HG02623 (cell line): ENCODE results near the gene OR4C11.

ENCODE experiments used
- ATAC-seq: cut with Tn5 transposase; IDR thresholded peaks from one replicate; pipeline ENCODE4 v1.9.1; 2021; ENCODE audit warnings: moderate library complexity; ENCODE audit not compliant: unreplicated experiment

OR4C11 gene, protein sequence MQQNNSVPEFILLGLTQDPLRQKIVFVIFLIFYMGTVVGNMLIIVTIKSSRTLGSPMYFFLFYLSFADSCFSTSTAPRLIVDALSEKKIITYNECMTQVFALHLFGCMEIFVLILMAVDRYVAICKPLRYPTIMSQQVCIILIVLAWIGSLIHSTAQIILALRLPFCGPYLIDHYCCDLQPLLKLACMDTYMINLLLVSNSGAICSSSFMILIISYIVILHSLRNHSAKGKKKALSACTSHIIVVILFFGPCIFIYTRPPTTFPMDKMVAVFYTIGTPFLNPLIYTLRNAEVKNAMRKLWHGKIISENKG

DNA sequence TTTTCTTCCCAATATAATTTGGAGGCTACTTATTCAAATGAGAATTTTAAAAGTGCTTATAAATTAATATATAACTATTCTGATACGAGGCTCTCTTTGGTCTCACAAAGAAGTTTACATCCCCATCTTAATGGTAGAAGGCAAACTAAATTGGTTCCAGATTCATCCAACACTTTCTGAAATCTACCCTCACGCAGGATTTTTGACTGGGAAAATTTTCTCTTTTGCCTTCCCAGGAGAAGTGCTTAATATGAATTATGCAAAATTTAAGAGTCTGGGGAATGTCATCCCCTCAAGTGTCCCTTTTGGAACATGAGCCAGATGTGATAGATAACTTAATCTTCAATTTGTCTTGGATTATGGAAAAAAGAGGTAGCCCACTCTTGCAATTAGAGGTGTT is at the start of gene OR4C11:
OR4C11 (minus strand) TSS at position 101 of the 400 bp plus-strand sequence. CDS start 3,272 bp downstream, outside the sequence.
- ATAC-seq = no peak

DNA sequence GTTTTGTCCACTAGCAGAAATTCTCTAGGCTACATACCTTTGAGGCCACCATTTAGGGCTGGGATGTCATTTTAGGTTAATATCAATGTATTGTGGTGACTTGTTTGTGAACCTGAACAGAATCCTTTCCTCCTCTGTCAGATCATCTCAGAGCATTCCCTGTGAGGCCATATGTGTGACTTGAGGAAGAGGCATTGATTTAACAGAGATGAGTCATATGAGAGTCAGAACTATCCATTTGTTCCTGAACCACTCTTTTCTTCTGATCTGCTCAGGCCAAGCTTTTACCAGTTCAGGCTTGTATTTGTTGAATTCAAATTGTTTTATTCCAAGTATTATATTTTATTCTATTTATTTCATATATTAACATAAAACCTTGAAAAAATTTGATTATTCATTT is 47.7 kb upstream of the OR4C11 start:
- no peak for ATAC-seq

DNA sequence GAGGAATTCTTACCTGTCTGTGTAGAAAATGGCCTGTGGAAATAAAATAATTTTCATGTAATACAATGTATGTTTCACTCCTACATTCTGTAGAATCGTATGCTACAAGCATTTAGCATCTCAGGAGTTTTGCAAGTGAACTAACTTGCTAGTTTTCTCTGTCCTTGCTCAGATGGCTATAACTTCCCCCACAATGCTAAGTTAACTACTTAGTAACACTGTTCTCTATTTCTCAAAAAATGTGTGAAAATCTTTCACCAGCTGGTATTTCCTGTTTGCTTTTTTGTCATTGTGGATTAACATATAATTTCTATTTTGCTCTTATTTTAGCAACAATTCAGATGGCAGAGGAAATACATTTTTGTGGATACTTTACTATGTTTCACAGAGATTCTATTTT is 45.1 kb upstream of the OR4C11 start:
- ATAC-seq = no peak

DNA sequence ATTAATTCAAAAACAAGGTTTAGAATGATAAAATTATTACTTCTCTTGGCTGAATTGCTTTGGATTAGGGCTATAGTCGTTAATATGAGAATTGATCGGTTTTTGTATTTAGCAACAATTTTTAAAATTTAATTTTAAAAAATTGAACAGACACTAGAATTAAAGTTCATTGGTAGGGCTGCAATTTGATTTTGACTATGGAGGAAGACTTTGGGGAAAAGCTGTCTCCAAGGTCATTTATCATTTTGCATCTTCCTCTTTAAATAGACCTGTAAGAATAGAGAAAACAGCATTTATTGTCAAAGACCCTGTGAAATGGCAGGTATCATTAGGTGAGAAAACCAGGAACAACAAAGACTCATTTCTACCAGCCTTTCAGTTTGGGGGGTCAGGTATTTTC is 40.6 kb upstream of the OR4C11 start, which contains the start of gene OR4S2:
OR4S2 (plus strand) TSS at position 301 of the 400 bp plus-strand sequence. CDS start 2,577 bp downstream, outside the sequence.
- ATAC-seq = no peak

DNA sequence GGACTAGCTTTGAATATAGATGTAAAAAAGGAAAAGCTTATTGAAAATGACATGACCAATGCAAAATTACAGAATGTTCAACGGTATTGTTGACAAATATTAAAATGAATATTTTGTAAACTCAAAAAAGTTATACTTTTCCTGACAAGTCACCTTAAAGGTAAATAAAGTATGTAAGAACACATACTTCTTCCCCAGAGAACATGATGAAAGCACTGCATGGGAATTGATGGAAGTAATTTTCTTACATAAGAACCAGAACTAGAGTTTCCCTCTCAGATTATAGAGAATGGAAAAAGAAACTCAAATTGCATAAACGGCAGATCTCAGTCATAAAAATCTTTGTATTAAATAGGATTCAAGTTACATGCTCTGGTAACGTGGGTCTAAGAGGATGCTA is 27.4 kb upstream of the OR4C11 start, which contains the start of gene OR4P4:
OR4P4 (plus strand) TSS at position 301 of the 400 bp plus-strand sequence.
- ATAC-seq = no peak

DNA sequence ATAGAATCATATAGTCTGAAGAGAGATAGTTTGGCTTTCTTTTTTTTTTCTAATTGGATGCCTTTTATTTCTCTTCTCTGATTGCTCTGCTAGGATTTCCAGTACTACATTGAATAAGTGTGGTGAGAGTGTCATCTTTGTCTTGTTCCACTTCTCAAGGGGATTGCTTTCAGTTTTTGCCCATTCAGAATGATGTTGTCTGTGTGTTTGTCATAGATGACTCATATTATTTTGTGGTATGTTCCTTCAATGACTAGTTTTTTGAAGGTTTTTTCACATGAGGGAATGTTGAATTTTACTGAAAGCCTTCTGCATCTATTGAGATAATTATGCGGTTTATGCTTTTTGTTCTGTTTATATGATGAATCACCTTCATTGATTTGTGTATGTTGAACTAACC is 17.1 kb upstream of the OR4C11 start:
- no peak for ATAC-seq

DNA sequence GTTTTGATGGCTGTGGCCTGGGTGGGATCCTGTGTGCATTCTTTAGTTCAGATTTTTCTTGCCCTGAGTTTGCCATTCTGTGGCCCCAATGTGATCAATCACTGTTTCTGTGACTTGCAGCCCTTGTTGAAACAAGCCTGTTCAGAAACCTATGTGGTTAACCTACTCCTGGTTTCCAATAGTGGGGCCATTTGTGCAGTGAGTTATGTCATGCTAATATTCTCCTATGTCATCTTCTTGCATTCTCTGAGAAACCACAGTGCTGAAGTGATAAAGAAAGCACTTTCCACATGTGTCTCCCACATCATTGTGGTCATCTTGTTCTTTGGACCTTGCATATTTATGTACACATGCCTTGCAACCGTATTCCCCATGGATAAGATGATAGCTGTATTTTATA is 34.9 kb downstream of the OR4C11 start:
- no peak for ATAC-seq

DNA sequence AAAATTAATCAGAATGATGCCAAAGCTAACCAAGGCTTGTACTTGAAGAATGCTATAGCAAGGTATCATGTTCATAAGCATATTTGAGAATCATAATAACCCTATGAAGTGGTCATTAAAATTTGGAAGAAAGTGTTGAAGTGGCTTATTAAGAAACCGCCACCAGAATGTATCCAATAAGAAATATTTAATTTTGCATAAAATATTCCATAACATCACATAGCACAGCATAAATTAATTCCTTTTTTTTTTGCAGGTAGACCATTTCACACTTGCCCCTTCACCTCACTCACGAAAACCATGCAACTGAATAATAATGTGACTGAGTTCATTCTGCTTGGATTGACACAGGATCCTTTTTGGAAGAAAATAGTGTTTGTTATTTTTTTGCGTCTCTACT is 35.6 kb downstream of the OR4C11 start, which contains the start of gene OR4C16:
OR4C16 (plus strand) TSS at position 301 of the 400 bp plus-strand sequence; CDS start at position 301, 0 bp downstream.
- ATAC-seq = no peak

DNA sequence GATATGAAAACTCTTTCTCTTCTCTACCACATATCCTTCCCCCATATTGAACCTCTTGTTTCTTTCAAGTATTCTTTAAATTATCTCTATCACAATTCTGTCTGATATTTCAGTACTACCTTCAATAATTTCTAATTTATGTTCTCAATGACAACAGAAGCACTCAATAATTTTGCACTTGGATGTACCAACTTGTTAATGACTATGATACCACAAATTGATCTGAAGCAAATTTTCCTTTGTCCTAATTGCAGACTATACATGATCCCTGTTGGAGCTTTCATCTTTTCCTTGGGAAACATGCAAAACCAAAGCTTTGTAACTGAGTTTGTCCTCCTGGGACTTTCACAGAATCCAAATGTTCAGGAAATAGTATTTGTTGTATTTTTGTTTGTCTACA is 53.3 kb downstream of the OR4C11 start, which contains the start of gene OR4C15:
OR4C15 (plus strand) TSS at position 301 of the 400 bp plus-strand sequence; CDS start at position 301, 0 bp downstream.
- no peak for ATAC-seq
